Stimulated activated naive CD4-positive, alpha-beta T cell (primary cell): ENCODE results near the gene CRYGD.
"Not testable (repeated sequence)": the region's sequence is repeated elsewhere in the genome, so short reads cannot be mapped to it uniquely, and the experiment has no call there.

ENCODE experiments used
- DNase-seq, 6 experiments: peaks; one replicate each; lab custom pipeline; 2025; lab: John Stamatoyannopoulos, UW

Gene CRYGD

DNA sequence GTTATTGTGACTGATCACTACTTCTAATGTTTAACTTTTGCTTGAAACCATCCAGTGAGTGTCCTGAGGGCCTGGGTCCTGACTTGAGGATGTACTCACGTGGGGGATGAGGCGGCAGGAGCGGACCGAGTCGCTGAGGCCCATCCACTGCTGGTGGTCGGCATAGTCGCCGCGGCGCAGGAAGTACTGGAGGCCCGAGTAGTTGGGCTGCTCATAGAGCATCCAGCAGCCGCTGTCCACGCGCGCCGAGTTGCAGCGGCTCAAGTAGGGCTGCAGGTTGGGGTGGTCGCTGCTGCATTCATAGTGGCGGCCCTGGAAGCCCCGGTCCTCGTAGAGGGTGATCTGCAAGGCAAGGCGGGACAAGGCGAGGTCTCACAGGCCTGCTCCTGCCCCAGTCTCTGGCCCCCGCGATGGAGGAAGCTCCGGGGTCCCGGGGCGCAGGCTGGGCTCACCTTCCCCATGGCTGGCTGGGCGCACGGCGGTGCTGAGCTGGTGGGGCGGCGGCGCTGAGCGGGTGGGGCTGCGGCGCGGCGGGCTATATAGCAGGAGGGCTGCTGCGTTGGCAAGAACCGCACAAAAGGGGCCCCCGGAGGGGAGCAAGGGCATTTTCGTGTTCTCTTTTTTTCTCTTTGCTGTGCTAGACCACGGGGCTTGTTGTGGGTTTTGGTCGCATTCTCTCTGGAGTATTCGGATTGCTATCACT lies at the start of gene CRYGD:
CRYGD (minus strand) TSS at position 512 of the 703 bp plus-strand sequence; CDS start at position 461, 51 bp downstream.
- DNase-seq = not testable (repeated sequence)

DNA sequence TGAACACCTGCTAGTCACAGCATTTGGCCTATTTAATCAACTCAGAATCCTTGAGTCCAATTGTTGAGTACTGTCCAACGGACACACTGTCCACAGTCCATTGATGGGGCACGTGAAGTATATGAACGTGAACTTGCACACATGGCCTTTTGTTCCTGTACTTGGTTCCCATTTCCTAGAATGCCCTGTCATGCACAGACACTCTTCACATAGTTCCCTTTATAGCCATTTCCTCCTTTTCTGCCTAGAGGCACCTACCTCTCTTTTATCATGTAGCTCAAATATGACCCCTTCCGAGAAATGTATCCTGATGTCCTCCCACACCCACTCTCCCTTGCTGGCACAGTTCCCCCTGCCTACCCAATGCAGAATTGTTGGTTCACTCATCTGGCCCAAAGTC lies 47.8 kb upstream of the CRYGD start:
- no peak for DNase-seq

DNA sequence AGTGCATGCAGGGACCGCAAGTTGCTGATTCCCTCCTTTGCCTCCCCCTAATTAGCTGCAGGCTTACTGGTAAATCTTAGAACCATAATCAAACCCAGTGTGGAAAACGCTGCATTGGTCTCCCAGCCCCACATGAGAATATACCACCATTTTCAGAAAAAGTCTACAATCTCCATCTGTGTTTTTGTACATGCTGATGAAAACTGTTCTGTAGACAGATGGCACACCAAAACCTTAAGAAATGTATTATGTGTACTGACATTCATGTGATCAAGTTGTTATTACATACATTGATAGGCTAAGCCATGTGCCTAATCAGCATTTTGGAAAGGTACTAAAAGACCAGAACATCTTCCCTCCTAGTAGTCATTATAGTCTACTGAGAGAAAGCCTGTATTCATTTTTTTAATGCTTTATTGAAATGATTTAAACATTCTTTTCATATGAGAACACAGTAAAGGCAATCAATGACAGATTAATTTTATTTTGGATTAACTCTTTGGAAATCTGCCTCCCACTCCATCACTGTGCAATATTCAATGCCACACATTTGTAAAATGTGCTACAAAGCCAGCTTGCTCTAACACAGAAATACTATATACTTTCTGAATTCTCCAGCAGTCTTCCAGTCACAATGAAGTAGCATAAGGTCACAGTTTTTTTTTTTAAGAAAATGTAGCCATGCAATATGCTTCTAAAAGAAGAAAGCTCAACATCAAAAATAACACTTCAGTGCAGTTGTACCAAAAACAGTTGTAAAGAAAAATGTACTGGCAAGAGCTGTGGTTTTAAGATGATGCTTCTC lies 40.8 kb upstream of the CRYGD start:
- DNase-seq = no peak

DNA sequence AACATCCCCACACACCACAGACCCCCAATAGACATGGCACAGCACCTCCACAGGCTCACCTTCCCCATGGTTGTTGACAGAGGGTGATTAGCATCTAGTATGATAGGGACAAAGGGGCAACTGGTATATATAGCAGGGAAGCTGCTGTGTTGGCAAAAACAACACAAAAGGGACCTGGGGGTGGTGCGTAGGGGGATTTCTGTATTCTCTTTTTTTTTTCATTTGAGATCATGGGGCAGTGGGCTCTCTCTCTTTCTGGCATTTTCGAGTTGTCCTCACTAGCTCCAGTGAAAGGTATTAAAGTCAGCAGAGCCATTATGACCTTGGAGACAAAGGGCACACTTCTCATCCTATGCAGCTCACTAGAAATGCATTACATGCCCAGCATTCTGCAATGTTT lies 39.2 kb upstream of the CRYGD start, which contains the start of gene CRYGA:
CRYGA (minus strand) TSS at position 101 of the 400 bp plus-strand sequence; CDS start at position 68, 33 bp downstream.
- DNase-seq = no peak

DNA sequence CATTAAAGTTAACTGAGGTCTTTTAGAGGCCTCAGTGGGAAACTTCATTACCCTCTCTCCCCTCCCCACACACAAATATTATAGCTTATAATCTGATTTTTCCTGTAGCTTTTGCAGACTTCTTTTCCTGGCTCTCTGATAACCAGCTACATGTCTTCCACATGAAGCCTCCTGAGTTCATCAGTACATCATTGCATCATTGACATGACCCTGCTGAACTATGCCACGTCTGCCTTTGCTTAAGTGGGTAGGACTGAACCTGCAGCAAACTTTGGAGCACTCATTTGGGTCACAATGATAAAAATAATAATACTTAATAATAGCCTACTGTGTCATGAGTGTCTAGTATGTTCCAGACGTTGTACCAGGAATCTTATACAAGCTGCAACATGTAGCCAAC lies 32.1 kb upstream of the CRYGD start:
- DNase-seq = no peak

DNA sequence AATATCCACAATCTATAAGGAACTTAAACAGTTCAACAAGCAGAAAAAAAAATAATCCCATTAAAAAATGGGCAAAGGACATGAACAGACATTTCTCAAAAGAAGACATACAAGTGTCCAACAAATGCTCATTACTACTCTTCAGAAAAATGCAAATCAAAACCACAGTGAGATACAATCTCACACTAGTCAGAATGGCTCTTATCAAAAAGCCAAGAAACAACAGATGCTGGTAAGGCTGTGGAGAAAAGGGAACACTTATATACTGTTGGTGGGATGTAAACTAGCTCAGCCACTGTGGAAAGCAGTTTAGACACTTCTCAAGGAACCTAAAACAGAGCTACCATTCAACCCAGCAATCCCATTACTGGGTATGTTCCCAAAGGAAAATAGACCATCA lies 28.8 kb upstream of the CRYGD start:
- DNase-seq = no peak

DNA sequence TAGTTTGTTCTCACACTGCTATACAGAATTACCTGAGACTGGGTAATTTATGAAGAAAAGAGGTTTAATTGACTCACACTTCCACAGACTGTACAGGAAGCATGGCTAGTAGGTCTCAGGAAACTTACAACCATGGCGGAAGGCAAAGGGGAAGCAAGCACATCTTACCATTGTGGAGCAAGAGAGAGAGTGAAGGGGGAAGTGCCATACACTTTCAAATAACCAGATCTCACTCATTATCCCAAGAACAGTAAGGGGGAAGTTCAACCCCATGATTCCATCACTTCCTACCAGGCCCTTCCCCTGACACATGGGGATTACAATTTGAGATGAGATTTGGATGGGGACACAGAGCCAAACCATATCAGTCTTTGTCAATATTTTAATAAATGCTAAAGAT lies 26.6 kb upstream of the CRYGD start:
- no peak for DNase-seq

DNA sequence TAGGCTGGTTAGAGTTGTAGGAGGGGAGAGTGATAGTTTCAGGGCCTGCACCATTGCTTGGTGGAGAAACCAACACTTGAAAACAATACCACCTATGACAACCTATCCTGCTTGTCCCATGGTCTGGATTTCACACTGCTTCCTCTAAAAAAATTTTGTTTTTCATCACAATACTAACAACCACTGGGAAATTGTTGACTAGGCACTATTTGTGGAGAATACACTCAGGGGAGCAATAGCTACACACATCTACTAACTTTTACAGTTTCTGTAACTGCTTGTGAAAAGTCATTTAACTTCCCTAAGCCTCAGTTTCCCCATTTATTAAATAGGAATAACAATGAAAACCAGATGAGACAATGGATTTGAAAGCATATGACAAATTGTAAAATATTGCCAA lies 25.8 kb upstream of the CRYGD start:
- no peak for DNase-seq

DNA sequence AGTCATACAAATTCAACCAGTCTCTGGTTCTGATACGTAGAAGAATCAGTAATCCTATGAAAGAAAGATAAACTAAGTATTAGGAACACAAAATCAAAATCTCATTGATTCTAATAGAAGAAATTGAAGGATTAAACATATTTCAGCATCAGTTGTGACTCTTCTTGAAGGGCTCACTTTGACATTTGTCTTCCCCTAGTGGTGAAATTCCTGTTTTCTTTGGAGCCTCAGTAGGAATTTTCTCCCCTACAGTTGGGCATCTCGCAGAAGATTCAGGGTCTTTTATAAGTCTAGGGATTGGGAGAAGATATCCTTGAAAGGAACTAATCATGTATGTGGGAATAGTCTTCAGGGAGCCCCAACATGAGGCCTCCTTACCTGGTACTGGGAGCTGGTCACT lies 24.5 kb upstream of the CRYGD start:
- no peak for DNase-seq

DNA sequence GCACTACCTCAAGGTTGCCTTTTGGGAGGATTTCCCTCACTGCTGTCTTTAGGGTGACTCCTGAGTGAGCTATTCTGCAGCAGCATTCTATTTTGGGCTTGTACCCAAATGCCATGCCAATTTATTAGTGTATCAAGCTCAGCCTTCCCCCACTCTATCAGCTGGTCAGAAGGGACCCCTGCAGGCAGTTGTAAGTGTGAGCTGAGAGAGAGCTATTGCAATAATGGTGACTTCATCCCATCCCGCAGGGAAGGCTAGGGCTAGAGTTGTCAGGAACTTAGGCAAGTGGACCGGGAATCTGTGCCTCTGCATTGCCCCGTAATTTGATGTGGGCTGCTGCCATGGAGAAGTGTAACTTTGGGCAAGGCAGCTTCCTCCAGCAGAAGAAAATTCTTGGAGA lies 23.4 kb upstream of the CRYGD start:
- DNase-seq = no peak

DNA sequence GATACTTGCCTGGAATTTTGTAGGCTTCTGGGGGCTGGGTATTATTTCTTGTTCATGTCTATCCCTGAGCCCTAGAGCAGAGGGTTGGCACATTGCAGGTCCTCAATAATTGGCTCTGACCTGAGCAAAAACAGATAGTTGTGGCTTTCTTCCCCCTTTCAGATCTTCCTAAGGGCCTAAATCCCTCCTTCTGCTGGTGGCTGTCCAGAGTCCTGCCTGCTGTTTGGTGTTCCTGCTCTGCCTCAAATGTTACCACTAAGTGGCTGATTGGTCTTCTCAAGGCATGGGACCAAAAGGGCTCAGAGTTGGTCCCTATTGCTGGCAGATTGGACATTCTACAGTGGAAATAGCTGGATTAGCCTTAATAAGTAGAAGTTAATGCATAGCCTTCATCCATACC lies 22.7 kb upstream of the CRYGD start:
- no peak for DNase-seq

DNA sequence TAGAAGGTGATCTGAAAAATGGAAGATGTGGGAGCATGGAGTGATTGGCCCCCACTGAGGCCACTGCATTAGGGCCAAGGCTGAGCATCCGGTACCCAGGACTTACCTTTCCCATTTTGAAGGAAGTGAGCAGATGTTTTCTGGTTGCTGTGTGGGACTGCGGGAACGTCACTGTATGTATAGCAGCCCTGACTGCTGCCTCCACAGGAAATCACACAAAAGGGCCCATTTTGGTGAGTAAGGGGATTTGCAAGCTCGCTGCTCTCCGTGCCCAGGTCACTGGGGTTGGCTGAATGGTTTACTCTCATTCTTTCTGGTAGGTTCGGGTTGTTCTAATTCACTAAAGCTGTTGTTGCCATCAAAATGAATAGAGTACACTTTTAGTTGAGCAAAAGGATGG lies 21.7 kb upstream of the CRYGD start, which contains the start of gene CRYGB:
CRYGB (minus strand) TSS at position 153 of the 400 bp plus-strand sequence; CDS start at position 115, 38 bp downstream.
- DNase-seq = no peak

DNA sequence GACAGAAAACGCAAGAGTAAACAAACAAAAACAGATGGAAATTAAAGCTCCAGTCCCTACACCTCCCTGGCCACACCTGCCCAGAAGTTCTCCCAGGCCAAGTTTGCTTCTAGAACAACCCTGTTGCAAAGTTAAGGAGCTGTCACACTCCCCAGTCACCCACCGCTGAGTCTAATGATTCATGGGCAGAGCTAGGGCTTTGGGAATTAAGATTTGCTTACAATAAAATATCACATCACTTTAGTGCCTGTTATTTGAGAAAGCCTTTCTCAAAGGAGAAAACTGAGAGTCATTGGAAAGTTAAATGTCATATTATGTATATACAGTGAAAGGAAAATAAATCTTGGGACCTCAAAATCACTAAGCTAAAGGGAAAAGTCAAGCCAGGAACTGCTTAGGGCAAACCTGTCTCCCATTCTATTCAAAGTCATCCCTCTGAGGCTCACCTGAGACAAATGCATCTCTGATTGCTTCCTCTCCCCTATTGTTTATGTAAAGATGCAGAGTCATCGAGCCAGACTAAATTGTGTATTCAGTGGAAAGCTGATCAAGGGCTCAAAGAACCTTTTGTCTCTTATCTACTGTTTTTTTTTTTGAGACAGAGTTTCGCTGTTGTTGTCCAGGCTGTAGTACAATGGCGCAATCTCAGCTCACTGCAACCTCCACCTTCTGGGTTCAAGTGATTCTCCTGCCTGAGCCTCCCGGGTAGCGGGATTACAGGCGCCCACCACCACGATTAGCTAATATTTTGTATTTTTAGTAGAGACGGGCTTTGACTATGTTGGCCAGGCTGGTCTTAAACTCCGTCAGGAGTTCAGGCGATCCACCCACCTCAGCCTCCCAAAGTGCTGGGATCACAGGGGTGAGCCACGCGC lies 18.8 kb upstream of the CRYGD start:
- no peak for DNase-seq

DNA sequence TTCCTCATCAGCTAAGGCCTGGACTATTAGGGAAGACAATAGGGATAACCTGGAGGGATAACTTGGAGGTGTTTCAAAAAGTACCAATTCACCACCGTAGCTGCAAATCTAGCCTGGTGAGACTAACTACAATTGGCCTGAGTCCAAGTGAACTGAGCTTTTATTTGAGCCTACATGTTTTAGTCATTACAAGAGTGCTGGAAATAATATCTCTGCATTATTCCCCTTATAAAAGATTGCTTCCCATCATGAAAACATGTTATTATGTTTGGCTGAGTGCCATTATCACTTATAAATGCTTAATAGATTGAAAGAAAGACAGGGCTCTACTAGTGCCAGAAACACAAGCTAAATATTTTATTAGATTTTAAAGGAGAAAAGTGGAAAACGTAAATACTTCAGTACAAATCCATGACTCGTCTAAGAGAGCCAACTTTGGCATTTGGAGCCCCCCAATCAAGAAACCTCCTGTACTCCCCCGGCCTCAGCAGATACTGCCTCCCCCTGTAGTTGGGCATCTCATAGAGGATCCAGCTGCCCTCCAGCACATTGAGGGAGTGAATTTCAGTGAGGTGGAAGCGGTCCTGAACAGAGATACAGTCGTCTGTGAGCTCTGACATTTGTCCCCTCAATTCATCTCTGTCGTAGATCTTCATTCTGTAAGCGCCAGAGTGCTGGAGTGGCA lies 18.1 kb upstream of the CRYGD start:
- DNase-seq = no peak

DNA sequence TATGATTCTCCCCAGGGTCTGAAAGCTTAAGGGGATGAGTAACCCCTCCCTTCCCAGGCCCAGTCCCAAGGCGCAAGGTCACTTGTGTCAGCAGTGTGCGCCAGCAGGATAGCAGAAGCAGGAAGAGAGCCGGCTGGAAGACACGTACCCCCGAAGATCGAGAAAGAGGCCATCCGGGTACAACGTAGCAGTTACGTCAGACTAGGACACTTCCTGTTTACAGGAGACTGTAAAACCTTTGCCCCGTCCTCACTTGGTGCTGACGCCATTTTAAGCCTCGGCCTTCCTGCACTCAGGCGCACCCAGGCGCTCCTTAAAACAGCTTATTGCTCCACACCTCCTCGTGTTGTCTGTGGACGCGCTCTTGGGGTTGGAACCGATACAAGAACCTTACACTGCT lies 15.1 kb upstream of the CRYGD start:
- no peak for DNase-seq

DNA sequence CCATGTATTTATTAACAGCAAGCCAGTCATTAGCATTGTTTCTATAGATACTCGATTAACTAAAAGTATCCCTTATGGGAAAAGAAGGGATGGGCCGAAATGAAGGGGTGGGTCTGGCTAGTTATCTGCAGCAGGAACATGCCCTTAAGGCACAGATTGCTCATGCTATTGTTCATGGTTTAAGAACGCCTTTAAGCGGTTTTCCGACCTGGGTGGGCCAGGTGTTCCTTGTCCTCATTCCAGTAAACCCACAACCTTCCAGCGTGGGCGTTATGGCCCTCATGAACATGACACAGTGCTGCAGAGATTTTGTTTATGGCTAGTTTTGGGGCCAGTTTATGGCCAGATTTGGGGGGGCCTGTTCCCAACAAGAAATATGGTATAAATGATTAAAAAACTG lies 14.0 kb upstream of the CRYGD start:
- DNase-seq = not testable (repeated sequence)

DNA sequence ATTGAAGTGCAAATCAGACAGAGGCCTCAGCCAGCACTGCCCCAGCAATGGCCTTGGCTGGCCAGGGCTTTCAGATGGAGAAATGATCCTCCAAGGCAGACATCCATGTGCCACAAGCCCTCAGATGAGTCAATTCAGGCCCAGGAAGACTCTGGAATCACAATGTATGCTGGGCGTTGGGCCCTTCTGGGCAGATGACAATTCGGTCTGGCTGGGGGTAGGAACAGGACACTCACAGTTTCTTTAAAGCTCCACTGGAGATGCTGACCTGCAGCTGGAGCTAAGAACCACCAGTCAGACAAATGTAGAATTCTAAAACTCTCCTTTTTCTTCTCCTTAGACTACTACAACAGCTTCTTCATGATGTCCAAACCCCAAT lies 12.4 kb upstream of the CRYGD start:
- no peak for DNase-seq

DNA sequence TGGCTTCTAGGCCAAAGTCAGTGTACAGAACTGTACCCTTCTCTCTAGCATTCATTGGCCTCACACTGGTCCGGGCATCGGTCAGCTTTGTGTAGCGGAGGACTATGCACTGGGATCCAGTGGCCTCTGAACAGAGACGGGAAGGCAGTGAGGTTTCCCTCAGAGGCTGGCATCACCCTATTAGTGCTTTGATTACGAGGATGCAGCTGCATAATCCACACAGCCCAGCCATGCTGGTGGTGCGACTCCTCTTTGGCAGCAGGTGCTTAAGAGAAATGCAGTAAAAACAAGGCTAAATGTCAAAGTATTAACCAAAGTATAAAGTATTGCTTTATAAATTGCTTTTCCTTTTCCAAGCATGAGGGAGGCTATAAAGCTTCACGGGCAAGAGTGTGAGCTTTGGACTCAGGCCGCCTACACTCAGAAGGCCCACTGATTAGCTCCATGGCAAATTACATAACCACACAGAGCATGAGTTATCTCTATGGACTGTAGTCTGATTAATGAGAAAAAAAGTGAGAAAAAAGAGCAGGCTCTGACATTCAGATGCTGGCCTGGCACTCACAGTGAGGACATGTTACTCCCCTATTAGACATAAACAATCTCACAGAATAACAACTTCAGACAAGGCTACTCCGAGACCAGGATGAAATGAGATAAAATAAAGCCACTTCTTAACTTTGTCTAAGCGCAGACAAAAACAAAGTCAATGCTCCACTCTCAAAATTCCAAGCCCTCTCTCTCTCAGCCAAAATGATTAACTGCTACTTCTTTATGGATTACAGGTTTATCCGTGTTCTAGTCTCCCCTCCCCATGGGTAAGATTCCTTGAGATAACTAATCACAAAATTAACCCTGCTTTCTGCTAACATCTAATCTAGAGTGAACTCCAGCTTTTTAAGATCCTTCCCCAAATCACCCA lies 11.7 kb upstream of the CRYGD start:
- no peak for DNase-seq

DNA sequence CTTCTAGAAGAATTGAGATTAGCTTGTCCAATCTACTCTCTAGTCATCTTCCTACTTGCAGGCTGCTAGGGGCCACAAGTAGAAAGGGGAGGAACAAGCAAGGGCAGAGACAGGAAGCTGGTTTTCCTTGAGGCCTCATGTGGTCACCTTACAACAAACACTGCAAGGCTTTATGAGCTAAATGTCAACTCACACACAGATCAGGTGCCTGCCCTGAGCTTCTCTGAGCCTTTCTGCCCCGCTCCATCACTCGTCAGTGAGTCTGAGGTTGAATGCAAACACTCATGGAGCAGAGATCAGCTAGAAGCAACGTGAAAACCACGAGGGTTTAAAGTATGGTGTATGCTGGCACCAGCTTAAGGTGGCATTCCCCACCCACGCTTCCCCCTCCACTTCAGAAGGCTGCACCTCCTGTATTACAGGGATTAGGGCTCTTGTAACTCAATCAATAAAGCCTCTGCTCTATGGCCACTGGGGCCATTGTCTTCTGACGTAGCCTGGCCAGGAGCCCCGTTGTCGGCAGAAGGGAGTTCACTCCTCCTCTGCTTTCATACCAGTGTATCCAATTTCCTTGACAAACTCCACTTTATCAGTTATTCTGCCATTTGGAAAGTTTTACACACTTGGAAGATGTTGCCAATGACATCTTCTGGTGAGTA lies 10.7 kb upstream of the CRYGD start:
- DNase-seq = no peak

DNA sequence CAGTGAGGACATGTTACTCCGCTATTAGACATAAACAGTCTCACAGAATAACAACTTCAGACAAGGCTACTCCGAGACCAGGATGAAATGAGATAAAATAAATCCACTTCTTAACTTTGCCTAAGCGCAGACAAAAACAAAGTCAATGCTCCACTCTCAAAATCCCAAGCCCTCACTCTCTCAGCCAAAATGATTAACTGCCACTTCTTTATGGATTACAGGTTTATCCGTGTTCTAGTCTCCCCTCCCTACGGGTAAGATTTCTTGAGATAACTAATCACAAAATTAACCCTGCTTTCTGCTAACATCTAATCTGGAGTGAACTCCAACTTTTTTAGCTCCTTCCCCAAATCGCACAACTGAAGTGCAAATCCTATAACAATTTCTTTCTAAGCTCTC lies 6.4 kb upstream of the CRYGD start:
- no peak for DNase-seq
